DND-41 (cell line): ENCODE measurements around the gene STOX2.

ENCODE experiments used
- ATAC-seq: fragments of 200-7000 bp; cut with Tn5 transposase; 3 replicates; pipeline ENCODE4 v1.9.1; 2021; ENCODE audit warnings: low read depth; ENCODE audit not compliant: insufficient read depth
- DNase-seq: peaks from one replicate; pipeline ENCODE4 v3.0.0-alpha.2; 2020
- H2AFZ ChIP-seq: 2 replicates; pipeline ENCODE4 v1.6.0; 2012; ENCODE audit warnings: low read depth, low read length
- H3K27ac ChIP-seq: 2 replicates; pipeline ENCODE4 v1.5.1; 2012; ENCODE audit warnings: low read length, inconsistent platforms
- H3K27me3 ChIP-seq: fragments of 200-600 bp; sonication (generic); 2 replicates; pipeline ENCODE4 v1.6.0; 2012; ENCODE audit warnings: low read length, mild to moderate bottlenecking, inconsistent platforms; ENCODE audit not compliant: insufficient read depth, poor library complexity
- H3K36me3 ChIP-seq: 2 replicates; pipeline ENCODE4 v1.5.1; 2012; ENCODE audit warnings: low read length, inconsistent platforms; ENCODE audit not compliant: insufficient read depth
- H3K4me1 ChIP-seq: 2 replicates; pipeline ENCODE4 v1.5.1; 2012; ENCODE audit warnings: mild to moderate bottlenecking, low read length; ENCODE audit not compliant: insufficient read depth
- H3K4me2 ChIP-seq: 2 replicates; pipeline ENCODE4 v1.6.0; 2012; ENCODE audit warnings: mild to moderate bottlenecking, moderate library complexity, low read length, inconsistent platforms; ENCODE audit not compliant: insufficient read depth
- H3K4me3 ChIP-seq, 2 experiments: fragments of 200-600 bp in 1 of 2; shearing (Covaris generic) in 1 of 2; 2 replicates each; pipeline ENCODE4 v1.5.1; 2012 to 2016; ENCODE audit warnings: inconsistent platforms in 2 of 2, low read length in 2 of 2, mild to moderate bottlenecking in 2 of 2, low read depth in 1 of 2, moderate library complexity in 1 of 2
- H3K79me2 ChIP-seq: 2 replicates; pipeline ENCODE4 v1.6.0; 2012; ENCODE audit warnings: low read length, inconsistent platforms; ENCODE audit not compliant: insufficient read depth
- H3K9ac ChIP-seq: 2 replicates; pipeline ENCODE4 v1.6.0; 2012; ENCODE audit warnings: low read depth, mild to moderate bottlenecking, inconsistent platforms, low read length, moderate library complexity
- H3K9me3 ChIP-seq: 2 replicates; pipeline ENCODE4 v1.5.1; 2012; ENCODE audit warnings: low read length, moderate library complexity, mild to moderate bottlenecking, inconsistent platforms; ENCODE audit not compliant: insufficient read depth, severe bottlenecking
- H4K20me1 ChIP-seq: 2 replicates; pipeline ENCODE4 v1.6.0; 2012; ENCODE audit warnings: low read length; ENCODE audit not compliant: insufficient read depth
- CTCF ChIP-seq: IDR thresholded peaks from 2 replicates; pipeline ENCODE4 v1.5.1; 2012; ENCODE audit warnings: borderline replicate concordance, low read length, moderate library complexity, mild to moderate bottlenecking; ENCODE audit not compliant: poor library complexity, severe bottlenecking; ENCODE audit errors: extremely low read depth
- EZH2 ChIP-seq: IDR thresholded peaks from 3 replicates; pipeline ENCODE4 v1.6.1; 2012; ENCODE audit warnings: borderline replicate concordance, low read depth, mild to moderate bottlenecking, moderate library complexity, low read length, inconsistent platforms; ENCODE audit not compliant: severe bottlenecking

Gene STOX2

GRCh38 chr4:183959319-183960045 is 54.4 kb downstream of the STOX2 start:
- Histone ChIP-seq H3K9me3 (no peaks in the 10 kb centered on the region), H3K4me1 (no peaks in the 10 kb centered on the region), H3K79me2 (no peaks in the 10 kb centered on the region), H4K20me1 (no peaks in the 10 kb centered on the region), H3K36me3 (no peaks in the 10 kb centered on the region), H3K27me3 (no peaks in the 10 kb centered on the region), H3K27ac (no peak overlapping the region), H2AFZ (no peak overlapping the region), H3K9ac (no peak overlapping the region), H3K4me2 (no peak overlapping the region), H3K4me3 (no peak overlapping the region)
- no peak for ATAC-seq
- TF ChIP-seq CTCF (no peak), EZH2 (no peak)
- no peak for DNase-seq

- H3K9me3 ChIP-seq, result no peaks in the 10 kb centered on the region
- DNase-seq (no peak), ATAC-seq (no peak)
- no peak overlapping the region for H2AFZ ChIP-seq
- H3K36me3 ChIP-seq, result no peaks in the 10 kb centered on the region
- H3K9ac ChIP-seq, result no peak overlapping the region
- TF ChIP-seq EZH2 (no peak), CTCF (no peak)
- H3K27ac ChIP-seq, result no peak overlapping the region
- no peaks in the 10 kb centered on the region for H4K20me1 ChIP-seq
- no peaks in the 10 kb centered on the region for H3K27me3 ChIP-seq
- H3K4me2 ChIP-seq, result no peak overlapping the region
- H3K79me2 ChIP-seq, result no peaks in the 10 kb centered on the region
- H3K4me3 ChIP-seq, result no peak overlapping the region
- H3K4me1 ChIP-seq, result no peaks in the 10 kb centered on the region
These were observed 54.9 kb downstream of the STOX2 start for GRCh38 chr4:183960046-183960420.

- Histone ChIP-seq H3K9me3 (no peaks in the 10 kb centered on the region), H3K4me3 (no peak overlapping the region), H3K27ac (no peak overlapping the region), H3K4me1 (no peaks in the 10 kb centered on the region), H3K79me2 (no peaks in the 10 kb centered on the region), H3K36me3 (no peaks in the 10 kb centered on the region), H3K27me3 (no peaks in the 10 kb centered on the region), H4K20me1 (no peaks in the 10 kb centered on the region), H2AFZ (no peak overlapping the region), H3K4me2 (no peak overlapping the region), H3K9ac (no peak overlapping the region)
- ATAC-seq, result no peak
- no peak for DNase-seq
- TF ChIP-seq CTCF (no peak), EZH2 (no peak)
These were observed 55.9 kb downstream of the STOX2 start for GRCh38 chr4:183960962-183961541.
